Activated T-cell treated with anti-CD3 and anti-CD28 coated beads, Interleukin-2, amount 50 U/mL, for 4 hours (primary cell): ENCODE results near the gene SALL2. TPM values are rescaled to one million over a fixed set of nuclear protein-coding genes. Genes with fewer than 3 reads are reported as not detected.

ENCODE experiments used
- ATAC-seq, 2 donors: fragments of 200-7000 bp; cut with Tn5 transposase; one replicate each; pipeline ENCODE4 v1.10.0; 2021
- DNase-seq: peaks from one replicate; pipeline ENCODE4 v3.0.0-alpha.2; 2020
- H3K27me3 Mint-ChIP-seq: one replicate; pipeline ENCODE4 v1.8.0; 2021; ENCODE audit warnings: low read depth, mixed read lengths
- H3K36me3 Mint-ChIP-seq: one replicate; pipeline ENCODE4 v1.8.0; 2022; ENCODE audit warnings: mixed read lengths; ENCODE audit not compliant: insufficient read depth
- H3K4me1 Mint-ChIP-seq: one replicate; pipeline ENCODE4 v1.8.0; 2021; ENCODE audit warnings: low read depth, mixed read lengths
- H3K4me3 Mint-ChIP-seq: one replicate; pipeline ENCODE4 v1.8.0; 2021; ENCODE audit warnings: mild to moderate bottlenecking, moderate library complexity, mixed read lengths
- H3K9me3 Mint-ChIP-seq: one replicate; pipeline ENCODE4 v1.8.0; 2021; ENCODE audit warnings: mixed read lengths
- total RNA-seq, 3 donors: library from RNA; stranded (reverse); gene quantifications; one replicate each; pipeline ENCODE4 v1.2.1, GENCODE V29; 2021

Gene SALL2
- total RNA-seq, 3 donors from 2014 or later: 1.4 to 1.8 (median 1.4) TPM

DNA sequence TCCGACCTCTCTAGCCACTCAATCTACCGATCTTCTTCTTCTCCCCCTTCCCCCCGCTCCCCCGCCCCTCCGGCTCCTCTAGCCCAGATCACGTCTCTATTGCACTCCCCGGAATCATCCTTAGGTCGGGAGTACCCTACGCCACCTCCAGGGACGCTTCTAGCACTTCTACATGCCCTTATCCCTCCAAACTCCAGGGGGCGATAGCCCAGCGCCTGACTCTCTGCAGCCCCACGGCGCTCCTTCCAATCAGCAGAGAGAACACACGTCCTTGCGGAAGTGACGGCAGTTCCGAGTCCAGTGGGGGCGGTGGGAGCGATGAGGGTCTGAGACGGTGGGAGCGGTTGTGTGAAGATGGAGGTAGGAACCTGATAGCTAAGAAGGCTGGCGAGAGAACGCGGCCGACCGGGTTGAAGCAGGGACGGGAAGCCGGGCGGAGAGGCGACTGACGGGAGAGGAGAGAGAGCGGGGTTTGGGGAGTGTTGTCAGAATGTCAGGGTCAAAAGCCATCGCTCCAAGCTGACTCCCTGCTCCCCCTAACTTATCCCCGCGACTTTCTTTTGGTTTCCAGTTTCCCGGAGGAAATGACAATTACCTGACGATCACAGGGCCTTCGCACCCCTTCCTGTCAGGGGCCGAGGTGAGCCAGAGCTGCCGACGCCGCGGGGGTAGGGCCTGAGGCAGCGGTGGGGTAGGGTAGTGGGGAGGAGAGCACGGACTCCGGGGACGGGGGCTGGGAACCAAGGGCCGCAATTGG is 49.0 kb downstream of the SALL2 start, which contains the start of the genes RAB2B and TOX4:
RAB2B (minus strand) TSS at position 35 of the 757 bp plus-strand sequence. CDS start 87 bp downstream, outside the sequence.
TOX4 (plus strand) TSS at position 271 of the 757 bp plus-strand sequence; CDS start at position 355, 84 bp downstream.
- H3K27me3 Mint-ChIP-seq: no peaks in the 10 kb centered on the region
- no peaks in the 10 kb centered on the region for H3K9me3 Mint-ChIP-seq
- DNase-seq (peak; percentile 89), ATAC-seq (peak; percentile 97 to 98)
- peak within 1 kb of the TSS; percentile 97 for H3K4me3 Mint-ChIP-seq
- H3K36me3 Mint-ChIP-seq: peaks cover 18% of the 10 kb centered on the region
- H3K4me1 Mint-ChIP-seq: peaks cover 35% of the 10 kb centered on the region

DNA sequence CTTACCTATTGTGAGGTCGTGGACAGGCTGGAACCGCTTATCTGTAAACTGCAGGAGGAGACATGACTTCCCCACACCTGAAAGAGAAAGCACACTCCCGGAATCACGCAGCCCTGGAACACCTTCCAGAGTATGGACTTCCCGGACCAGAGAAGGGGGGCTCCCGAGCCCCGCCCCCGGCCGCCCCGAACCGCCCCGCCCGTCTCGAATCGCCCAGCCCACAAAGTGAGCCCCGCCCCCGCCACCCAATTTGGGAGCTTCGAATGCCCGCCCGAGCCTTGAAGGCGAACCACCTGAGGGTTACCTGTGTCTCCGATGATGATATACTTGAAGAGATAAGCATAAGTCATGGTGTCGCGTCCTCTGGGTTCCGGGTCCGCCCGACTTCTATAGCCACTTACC is 49.6 kb downstream of the SALL2 start:
- H3K4me3 Mint-ChIP-seq: peak overlapping the region; percentile 97
- H3K9me3 Mint-ChIP-seq: no peaks in the 10 kb centered on the region
- H3K36me3 Mint-ChIP-seq: peaks cover 19% of the 10 kb centered on the region
- H3K27me3 Mint-ChIP-seq: no peaks in the 10 kb centered on the region
- H3K4me1 Mint-ChIP-seq: peaks cover 35% of the 10 kb centered on the region
- ATAC-seq (peak; percentile 49 to 55), DNase-seq (peak; percentile 81)

DNA sequence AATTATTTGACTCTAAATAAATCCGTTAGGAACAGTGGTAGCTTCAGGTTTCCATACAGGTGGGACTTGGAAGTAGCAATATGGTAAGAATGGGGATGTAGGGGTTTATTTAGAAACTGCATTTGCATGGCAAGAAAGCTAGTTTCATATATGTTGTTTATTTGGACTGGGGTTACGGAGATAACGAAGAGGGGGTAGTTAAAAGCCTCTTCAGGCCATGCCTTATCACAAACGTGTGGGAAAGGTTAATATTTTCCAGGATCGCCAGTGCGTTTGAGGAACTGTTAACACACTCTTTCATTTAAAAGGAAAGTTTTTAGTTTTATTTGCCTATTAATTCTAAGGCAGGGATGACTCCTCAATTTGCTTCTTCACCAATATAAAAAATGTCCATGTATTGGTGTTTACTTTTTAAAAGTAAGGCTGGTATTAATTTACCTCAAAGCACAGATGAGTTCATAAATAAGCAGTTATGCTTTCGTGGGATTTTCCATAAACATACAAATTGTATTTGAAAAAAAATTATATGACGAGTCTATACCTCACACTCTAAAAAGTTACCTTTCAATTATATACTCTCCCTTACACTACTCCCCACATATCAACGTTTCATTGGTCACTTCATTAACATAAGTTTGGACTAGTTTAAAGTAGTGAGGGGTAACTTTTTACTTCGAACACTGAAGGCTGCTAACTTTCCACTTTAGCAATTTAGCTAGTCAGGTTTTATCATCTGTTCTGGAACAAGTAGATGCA is 50.2 kb downstream of the SALL2 start:
- H3K9me3 Mint-ChIP-seq: no peaks in the 10 kb centered on the region
- peak overlapping the region; percentile 97 for H3K4me3 Mint-ChIP-seq
- ATAC-seq: no peak
- peaks cover 18% of the 10 kb centered on the region for H3K36me3 Mint-ChIP-seq
- peaks cover 34% of the 10 kb centered on the region for H3K4me1 Mint-ChIP-seq
- DNase-seq: no peak
- no peaks in the 10 kb centered on the region for H3K27me3 Mint-ChIP-seq

Other genes starting within 250 kb of the SALL2 start
- gene RPGRIP1, start 246.3 kb downstream of the SALL2 start, total RNA-seq: under 1 TPM in 2 of 3 donors, not detected in 1; 0.08 to 0.35 TPM
- 100 to 1,000 TPM; 166 to 187 (median 173) TPM for gene SUPT16H, start 142.3 kb downstream of the SALL2 start, total RNA-seq
- gene CHD8, start 70.2 kb downstream of the SALL2 start, total RNA-seq: 10 to 100 TPM; 82.1 to 84.1 (median 84.1) TPM
- 10 to 100 TPM; 25.4 to 30.3 (median 25.9) TPM for gene RAB2B, start 49.4 kb downstream of the SALL2 start, total RNA-seq
- gene TOX4, start 49.2 kb downstream of the SALL2 start, total RNA-seq: 10 to 100 TPM; 76.8 to 97.1 (median 92.6) TPM
- 10 to 100 TPM; 45.0 to 47.7 (median 45.0) TPM for gene METTL3, start 15.0 kb downstream of the SALL2 start, total RNA-seq
- gene OR10G3, start 53.7 kb upstream of the SALL2 start, total RNA-seq: not detected
- not detected for gene OR10G2, start 108.6 kb upstream of the SALL2 start, total RNA-seq
- gene OR4E2, start 127.5 kb upstream of the SALL2 start, total RNA-seq: not detected
- not detected for gene OR4E1, start 147.5 kb upstream of the SALL2 start, total RNA-seq